ENCODE data around the gene RXRA. TPM values are rescaled to one million over a fixed set of nuclear protein-coding genes. Genes with fewer than 3 reads are reported as not detected.

Gene RXRA
- total and polyA plus RNA-seq, 2 of the 4 experiments (the other 2 are of a cell fraction) = 7.5 to 17.9 TPM

DNA sequence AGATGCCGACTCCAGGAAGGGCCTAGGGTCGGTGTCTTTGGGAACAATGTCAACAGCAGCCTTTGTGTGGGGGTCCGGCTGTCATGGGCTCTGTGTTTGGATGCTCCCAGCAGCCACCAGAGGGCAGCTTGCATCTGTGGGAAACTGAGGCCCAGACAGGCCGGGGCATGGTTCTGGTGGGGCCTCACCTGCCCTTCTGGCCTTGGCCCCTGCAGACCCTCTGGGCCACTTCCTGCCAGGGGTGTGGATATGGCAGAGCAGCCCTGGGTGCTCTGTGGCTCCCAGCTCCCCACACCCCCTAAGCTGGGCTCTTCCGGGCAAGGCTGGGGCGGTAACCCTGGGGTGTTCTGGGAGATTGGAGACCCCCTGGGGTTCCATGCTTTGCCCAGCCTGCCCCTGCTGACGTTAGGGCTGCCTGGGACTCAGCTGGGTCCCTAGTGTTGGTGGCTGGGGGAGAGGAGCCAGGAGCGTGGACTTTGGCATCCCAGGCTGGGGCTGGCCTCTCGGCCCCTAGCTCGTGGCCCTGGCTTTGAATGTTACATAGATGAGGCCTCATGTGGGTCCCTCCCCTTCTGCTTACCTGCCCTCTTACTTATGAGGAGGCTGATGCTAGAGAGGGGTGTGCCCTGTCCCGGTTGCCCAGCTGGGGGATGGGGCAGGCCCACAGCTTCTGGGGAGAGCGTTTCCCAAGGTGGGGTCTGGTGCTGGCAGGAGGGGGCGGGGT, 38.3 kb downstream of the RXRA start:
- DNase-seq (no peak), ATAC-seq (ENCODE audit: low read depth) (no peak)
- Histone ChIP-seq H3K9me1 (ENCODE audit: insufficient read depth, low read length) (peaks cover 20% of the 10 kb centered on the region), H2BK20ac (ENCODE audit: low read depth, low read length) (no peak overlapping the region), H3K14ac (replicated peaks; ENCODE audit: low read depth, low read length) (no peak overlapping the region), H3K79me1 (ENCODE audit: low read depth in 1 of 2, low read length in 2 of 2) (peaks cover 18 to 92% of the 10 kb centered on the region in 2 experiments), H2AK5ac (ENCODE audit: low read depth, low read length) (no peak overlapping the region), H3K27ac (ENCODE audit: insufficient read depth, low read length) (no peak overlapping the region), H3K9me3 (ENCODE audit: control insufficient read depth, insufficient read depth, low read length) (no peaks in the 10 kb centered on the region), H2AFZ (replicated peaks; ENCODE audit: low read length, poor library complexity) (peak overlapping the region; percentile 67), H4K91ac (ENCODE audit: insufficient read depth, low read depth, low read length) (no peak overlapping the region), H3K27me3 (ENCODE audit: control insufficient read depth, insufficient read depth, low read length) (no peaks in the 10 kb centered on the region), H2BK15ac (ENCODE audit: low read depth, low read length) (no peak overlapping the region), H3K4me1 (ENCODE audit: control insufficient read depth, insufficient read depth, low read length) (peaks cover 17% of the 10 kb centered on the region), H3K23ac (ENCODE audit: low read depth, low read length) (no peak overlapping the region), H2AK9ac (replicated peaks; ENCODE audit: low read depth, low read length, poor library complexity) (peak overlapping the region; percentile 42), H2BK5ac (ENCODE audit: low read depth, low read length, poor library complexity, severe bottlenecking) (no peak overlapping the region), H3K18ac (ENCODE audit: low read depth, low read length) (no peak overlapping the region), H3K4me2 (ENCODE audit: low read depth, low read length) (no peak overlapping the region), H2BK120ac (ENCODE audit: low read depth, low read length) (no peak overlapping the region), H3K36me3 (ENCODE audit: control insufficient read depth, insufficient read depth, low read length) (no peaks in the 10 kb centered on the region), H4K20me1 (ENCODE audit: insufficient read depth, low read length) (peaks cover 100% of the 10 kb centered on the region), H3K4ac (ENCODE audit: low read depth, low read length) (no peak overlapping the region), H3K4me3 (ENCODE audit: insufficient read depth, low read depth, low read length) (no peak overlapping the region), H3K56ac (ENCODE audit: extremely low read depth, insufficient read depth, low read length) (no peak overlapping the region), H4K5ac (ENCODE audit: low read depth, low read length) (no peak overlapping the region), H4K8ac (ENCODE audit: low read depth in 2 of 2, low read length in 2 of 2) (no peak overlapping the region), H3K9ac (ENCODE audit: low read depth, low read length) (no peak overlapping the region)
- TF ChIP-seq FOS (IDR thresholded peaks at IDR 0.05; ENCODE audit: low read depth, low read length) (no peak), RCOR1 (IDR thresholded peaks at IDR 0.05; ENCODE audit: insufficient replicate concordance, low read length) (no peak)
- TF ChIP-seq, protein P1, sequence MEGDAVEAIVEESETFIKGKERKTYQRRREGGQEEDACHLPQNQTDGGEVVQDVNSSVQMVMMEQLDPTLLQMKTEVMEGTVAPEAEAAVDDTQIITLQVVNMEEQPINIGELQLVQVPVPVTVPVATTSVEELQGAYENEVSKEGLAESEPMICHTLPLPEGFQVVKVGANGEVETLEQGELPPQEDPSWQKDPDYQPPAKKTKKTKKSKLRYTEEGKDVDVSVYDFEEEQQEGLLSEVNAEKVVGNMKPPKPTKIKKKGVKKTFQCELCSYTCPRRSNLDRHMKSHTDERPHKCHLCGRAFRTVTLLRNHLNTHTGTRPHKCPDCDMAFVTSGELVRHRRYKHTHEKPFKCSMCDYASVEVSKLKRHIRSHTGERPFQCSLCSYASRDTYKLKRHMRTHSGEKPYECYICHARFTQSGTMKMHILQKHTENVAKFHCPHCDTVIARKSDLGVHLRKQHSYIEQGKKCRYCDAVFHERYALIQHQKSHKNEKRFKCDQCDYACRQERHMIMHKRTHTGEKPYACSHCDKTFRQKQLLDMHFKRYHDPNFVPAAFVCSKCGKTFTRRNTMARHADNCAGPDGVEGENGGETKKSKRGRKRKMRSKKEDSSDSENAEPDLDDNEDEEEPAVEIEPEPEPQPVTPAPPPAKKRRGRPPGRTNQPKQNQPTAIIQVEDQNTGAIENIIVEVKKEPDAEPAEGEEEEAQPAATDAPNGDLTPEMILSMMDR (conservative IDR thresholded peaks at IDR 0.05; ENCODE audit: low read depth, low read length) = 0 out of 2 replicates have a peak, but pooled peaks have one; percentile 7
- dilution Hi-C loops (cut with HindIII; ENCODE audit: low sequenced_read_pairs, unreplicated experiment) = no loop called here
- in situ Hi-C loops (cut with MboI; ENCODE audit: low sequenced_read_pairs) = no loop called here
- intact Hi-C loops (cut with micrococcal nuclease) = no loop called here
- WGBS, 2 experiments (ENCODE audit: extremely low coverage in 2 of 2, insufficient read length in 1 of 2) = 84% methylated on average over 2 of the region's 13 CpGs; no CpG with 5 or more reads in 1 of the 2 experiments
- no TSS peak for BruUV-seq (replicated peaks)
- POLR2A ChIA-PET (ENCODE audit: unreplicated experiment) = no interaction called here
- CTCF ChIA-PET = no interaction called here
